ENCODE data around the gene CTNS.

CTNS gene

DNA sequence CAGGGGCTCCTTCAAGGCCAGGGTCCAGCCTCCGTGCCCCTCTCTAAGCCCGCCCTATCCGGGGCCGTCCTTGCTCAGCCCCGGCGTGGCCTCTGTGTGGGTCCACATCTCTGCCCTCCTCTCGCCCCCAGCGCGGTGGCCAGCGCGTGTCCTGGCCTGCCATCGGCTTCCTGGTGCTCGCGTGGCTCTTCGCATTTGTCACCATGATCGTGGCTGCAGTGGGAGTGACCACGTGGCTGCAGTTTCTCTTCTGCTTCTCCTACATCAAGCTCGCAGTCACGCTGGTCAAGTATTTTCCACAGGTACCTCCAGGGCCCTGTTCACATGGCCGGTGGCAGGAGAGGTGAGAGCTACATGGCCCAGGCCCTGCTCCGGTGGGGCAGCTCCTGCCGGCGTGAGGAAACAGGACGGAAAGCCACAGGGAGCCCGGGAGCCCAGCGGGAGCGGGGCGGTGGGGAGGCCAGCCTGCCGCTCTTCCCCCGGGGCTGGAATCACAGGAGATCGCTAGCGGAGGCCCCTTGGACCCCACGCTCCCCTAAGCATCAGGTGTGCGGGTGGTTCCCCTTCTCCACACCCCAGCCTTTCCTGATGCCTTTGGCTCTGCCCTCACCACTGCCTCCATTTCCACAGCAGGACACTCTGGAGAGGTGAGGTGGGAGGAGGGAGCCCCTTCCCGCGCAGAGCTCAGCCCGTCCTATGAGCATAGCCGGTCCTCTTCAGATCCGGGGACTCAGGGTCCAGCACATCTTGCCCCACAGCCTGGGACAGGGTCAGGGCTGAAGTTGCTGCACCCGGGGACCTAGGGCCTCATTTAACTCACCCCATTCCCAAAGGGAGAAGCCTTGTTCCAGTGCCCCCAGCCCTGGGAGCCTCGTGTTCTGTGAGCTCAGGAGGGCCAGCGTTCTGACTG, 21.6 kb downstream of the CTNS start:
- DNase-seq = peak in 14 of 51 donors; percentile 9 to 41 (median 22)

GRCh38 chr17:3658784-3659449, 22.4 kb downstream of the CTNS start:
- DNase-seq = no peak

GRCh38 chr17:3659541-3660111, 23.1 kb downstream of the CTNS start:
- DNase-seq = peak in 24 of 51 donors; percentile 8 to 78 (median 39)

DNA sequence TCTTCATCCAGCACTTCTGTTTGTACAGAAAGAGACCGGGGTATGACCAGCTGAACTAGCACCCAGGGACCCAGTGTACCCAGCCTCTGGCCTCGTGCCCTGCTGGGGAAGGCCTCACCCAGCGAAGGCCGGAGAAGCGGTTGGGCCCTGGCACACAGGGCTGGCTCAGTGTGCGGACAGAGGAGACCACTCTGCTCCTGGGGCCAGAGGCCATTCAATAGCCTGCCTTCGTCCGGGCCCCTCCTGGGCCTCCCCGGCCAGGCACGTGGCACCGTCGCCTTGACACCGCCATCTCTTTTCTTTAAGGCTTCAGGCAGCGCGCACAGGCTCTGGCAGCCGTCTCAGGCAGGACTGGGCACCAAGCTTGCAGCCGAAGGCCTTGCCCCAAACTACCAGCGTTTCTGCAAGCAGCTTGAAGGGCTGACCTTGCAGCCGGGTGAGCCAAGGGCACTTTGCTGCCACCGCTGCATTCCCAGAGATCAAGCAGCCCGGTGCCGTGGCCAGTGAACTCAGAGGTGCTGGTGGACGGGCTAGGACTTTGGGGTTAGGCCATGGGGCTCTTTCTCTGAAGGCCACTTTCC, 23.8 kb downstream of the CTNS start:
- peak in 21 of 51 donors; percentile 10 to 65 (median 32) for DNase-seq

- no peak for DNase-seq
Measured at GRCh38 chr17:3663102-3664011, 26.8 kb downstream of the CTNS start.

DNA sequence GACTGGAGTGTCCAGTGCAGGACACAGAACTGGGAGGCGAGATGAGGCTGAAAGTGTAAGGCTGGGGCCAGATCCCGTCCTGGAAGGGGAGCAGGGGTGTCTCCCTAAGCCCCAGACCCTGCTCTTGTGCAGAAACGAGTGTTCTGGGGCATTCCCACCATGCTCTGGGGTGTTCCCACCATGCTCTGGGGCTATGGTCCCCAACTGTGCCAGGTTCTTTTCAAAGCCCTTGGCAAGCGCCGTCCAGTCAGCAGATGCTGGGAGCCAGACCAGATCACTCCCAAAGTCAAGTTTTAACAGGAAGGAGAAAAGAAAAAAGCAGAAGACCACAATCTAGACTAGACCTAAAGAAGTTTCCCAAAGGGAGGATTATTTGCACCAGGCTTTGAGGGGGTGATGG, 29.3 kb downstream of the CTNS start:
- DNase-seq = peak in 29 of 51 donors; percentile 9 to 72 (median 37)

- no peak for DNase-seq
Measured at GRCh38 chr17:3666516-3666915, 30.0 kb downstream of the CTNS start.

GRCh38 chr17:3667366-3668278, 31.1 kb downstream of the CTNS start:
- peak in 30 of 51 donors; percentile 31 to 85 (median 69) for DNase-seq

GRCh38 chr17:3668279-3669084, 31.9 kb downstream of the CTNS start, which contains the start of the genes EMC6 and TAX1BP3:
Gene EMC6, plus strand, starts transcription at chr17:3668812. Its CDS starts 335 bp downstream, at chr17:3669147.
Gene TAX1BP3, minus strand, starts transcription at chr17:3668578. Its CDS starts 52 bp downstream, at chr17:3668526.
- peak; percentile 81 to 99 (median 98) for DNase-seq

- no peak for DNase-seq
Measured at GRCh38 chr17:3669085-3669347, 32.5 kb downstream of the CTNS start.

DNA sequence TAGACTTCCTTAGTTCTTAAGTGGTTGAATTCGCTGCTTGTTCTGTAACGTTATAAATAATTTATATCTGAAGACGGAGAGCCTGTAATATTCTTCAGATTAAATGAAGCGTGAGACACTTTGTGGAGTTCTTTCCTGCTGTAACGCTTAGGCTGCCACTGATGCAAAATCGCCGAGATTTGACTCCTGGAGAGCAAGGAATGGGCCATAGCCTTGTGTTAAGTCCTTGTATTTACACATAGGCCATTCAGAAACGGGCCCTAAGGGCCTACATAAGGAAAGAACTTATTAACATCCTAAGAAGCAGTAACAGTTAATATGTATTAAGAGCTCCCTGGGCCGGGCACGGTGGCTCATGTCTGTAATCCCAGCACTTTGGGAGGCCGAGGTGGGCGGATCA, 33.0 kb downstream of the CTNS start:
- DNase-seq = no peak

- DNase-seq = no peak
Measured at GRCh38 chr17:3672571-3672970, 36.0 kb downstream of the CTNS start.

DNA sequence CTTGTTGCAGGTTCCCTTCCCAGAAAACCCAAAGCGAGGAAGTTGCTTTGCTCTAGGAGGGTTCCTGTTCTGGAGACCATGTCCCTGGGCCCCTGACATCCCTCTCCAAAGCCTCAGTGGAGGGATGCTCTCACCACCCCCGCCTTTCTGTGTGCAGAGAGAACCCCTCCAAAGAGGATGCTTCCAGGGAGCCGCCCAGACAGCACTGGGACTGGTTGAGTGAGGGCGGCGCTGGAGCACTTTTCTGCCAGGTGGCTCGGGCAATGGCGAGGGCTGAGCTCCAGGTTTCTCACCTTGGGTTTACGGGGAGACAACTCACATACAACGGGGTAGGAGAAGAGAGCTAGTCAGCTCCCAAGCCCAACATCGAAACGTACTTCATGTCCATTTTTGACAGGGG, 39.3 kb downstream of the CTNS start:
- no peak for DNase-seq

- peak in 1 of 51 donors; percentile 42 for DNase-seq
Measured at GRCh38 chr17:3678095-3678820, 41.7 kb downstream of the CTNS start.

DNA sequence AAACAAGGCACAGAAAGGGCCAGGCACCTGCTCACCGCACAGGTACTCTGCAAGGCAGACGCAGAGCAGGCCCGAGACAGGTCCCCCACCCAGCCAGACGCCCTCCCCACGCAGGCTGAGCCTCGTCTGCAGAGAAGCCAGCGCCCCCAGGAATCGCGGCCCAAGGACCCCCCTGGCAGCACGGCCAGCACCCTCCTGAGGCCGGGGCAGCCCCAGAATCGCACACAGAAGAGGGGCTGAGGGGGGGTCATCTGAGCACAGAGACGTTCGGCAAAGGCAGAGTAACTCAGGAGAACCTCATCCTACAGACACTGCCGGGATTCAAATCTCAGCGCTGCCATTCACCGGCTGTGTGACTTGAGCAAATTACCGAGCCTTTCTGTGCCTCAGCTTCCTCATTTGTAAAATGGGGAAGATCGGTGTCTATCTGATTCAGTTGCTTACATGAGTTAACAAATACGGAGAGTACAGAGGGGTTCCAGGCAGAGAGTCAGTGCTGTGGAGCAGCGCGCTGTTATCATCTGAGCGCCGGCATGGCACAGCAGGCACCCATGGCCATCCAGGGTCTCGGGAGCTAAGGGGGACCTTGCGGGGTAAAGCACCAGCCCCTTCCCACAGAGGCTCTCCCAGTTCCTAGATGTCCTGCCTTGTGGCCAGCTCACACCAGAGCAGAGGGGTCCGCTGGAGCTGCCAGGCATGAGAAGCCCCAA, 42.4 kb downstream of the CTNS start:
- DNase-seq = no peak

DNA sequence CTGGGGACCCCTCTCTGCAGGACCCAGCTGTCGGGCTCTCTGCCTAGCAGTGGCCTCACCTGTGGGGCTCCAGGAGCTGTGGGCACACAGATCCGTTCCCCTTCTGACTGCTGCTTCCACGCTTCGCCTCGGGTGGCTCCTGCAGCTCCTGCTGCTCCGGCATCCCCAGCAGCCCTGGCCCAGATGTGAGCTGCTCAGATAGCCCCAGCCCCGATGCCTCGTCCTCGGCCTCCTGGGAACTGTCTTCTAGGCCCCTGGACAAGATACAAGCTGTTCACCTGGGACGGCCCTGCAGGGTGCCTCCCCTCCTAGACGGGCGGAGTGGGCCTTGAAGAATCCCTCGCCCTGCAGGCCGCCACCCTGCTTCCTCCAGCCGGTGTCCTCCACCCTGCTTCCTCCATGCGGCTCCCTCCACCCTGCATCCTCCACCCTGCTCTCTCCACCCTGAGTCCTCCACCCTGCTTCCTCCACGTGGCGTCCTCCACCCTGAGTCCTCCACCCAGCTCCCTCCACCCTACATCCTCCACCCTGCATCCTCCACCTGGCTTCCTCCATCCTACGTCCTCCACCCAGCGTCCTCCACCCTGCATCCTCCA, 43.1 kb downstream of the CTNS start:
- no peak for DNase-seq

- DNase-seq = no peak
Measured at GRCh38 chr17:3681057-3681456, 44.5 kb downstream of the CTNS start.

Measured in hypothalamus (tissue), 51 donors.